Measurements from ENCODE around the gene SFXN3. TPM values are rescaled to one million over a fixed set of nuclear protein-coding genes. Genes with fewer than 3 reads are reported as not detected.

SFXN3 gene
- total RNA-seq, 6 experiments from 2014 or later: 44.1 to 57.4 (median 50.5) TPM

GRCh38 chr10:101000915-101001658 is 29.9 kb upstream of the SFXN3 start:
- H3K4me3 Mint-ChIP-seq: peak overlapping the region; percentile 89
- peaks cover 6% of the 10 kb centered on the region; the same call in 1 of the 2 replicates for H3K36me3 Mint-ChIP-seq (ENCODE audit: low read depth)
- H3K9me3 Mint-ChIP-seq: no peaks in the 10 kb centered on the region
- H3K4me1 Mint-ChIP-seq (ENCODE audit: low read depth): peaks cover 26% of the 10 kb centered on the region
- no peaks in the 10 kb centered on the region; the same call in none of the 2 replicates for H3K27me3 Mint-ChIP-seq (ENCODE audit: insufficient read depth)
- no peak for TF ChIP-seq CTCF (IDR thresholded peaks at IDR 0.05)
- H3K27ac Mint-ChIP-seq: peak overlapping the region; percentile 95
- DNase-seq: peak; percentile 91

GRCh38 chr10:101001659-101002035 is 29.4 kb upstream of the SFXN3 start:
- Mint-ChIP-seq H3K27me3 (ENCODE audit: insufficient read depth) (no peaks in the 10 kb centered on the region; the same call in none of the 2 replicates), H3K27ac (peak overlapping the region; percentile 95), H3K9me3 (no peaks in the 10 kb centered on the region), H3K36me3 (ENCODE audit: low read depth) (peaks cover 6% of the 10 kb centered on the region; the same call in 1 of the 2 replicates), H3K4me3 (peak overlapping the region; percentile 89), H3K4me1 (ENCODE audit: low read depth) (peaks cover 20% of the 10 kb centered on the region)
- no peak for TF ChIP-seq CTCF (IDR thresholded peaks at IDR 0.05)
- DNase-seq: no peak

GRCh38 chr10:101002456-101002855 is 28.6 kb upstream of the SFXN3 start:
- H3K36me3 Mint-ChIP-seq (ENCODE audit: low read depth): peaks cover 6% of the 10 kb centered on the region; the same call in 1 of the 2 replicates
- TF ChIP-seq CTCF (IDR thresholded peaks at IDR 0.05): no peak
- no peak for DNase-seq

GRCh38 chr10:101003639-101004206 is 27.3 kb upstream of the SFXN3 start:
- H3K9me3 Mint-ChIP-seq: no peaks in the 10 kb centered on the region
- peaks cover 21% of the 10 kb centered on the region for H3K4me1 Mint-ChIP-seq (ENCODE audit: low read depth)
- peaks cover 6% of the 10 kb centered on the region; the same call in 1 of the 2 replicates for H3K36me3 Mint-ChIP-seq (ENCODE audit: low read depth)
- no peak overlapping the region for H3K4me3 Mint-ChIP-seq
- H3K27ac Mint-ChIP-seq: no peak overlapping the region
- no peak for DNase-seq
- H3K27me3 Mint-ChIP-seq (ENCODE audit: insufficient read depth): no peaks in the 10 kb centered on the region; the same call in none of the 2 replicates
- no peak for TF ChIP-seq CTCF (IDR thresholded peaks at IDR 0.05)

More at GRCh38 chr10:101002456-101002855, 28.6 kb upstream of the SFXN3 start:
- Mint-ChIP-seq H3K9me3 (no peaks in the 10 kb centered on the region), H3K27ac (peak overlapping the region; percentile 95), H3K27me3 (ENCODE audit: insufficient read depth) (no peaks in the 10 kb centered on the region; the same call in none of the 2 replicates), H3K4me3 (no peak overlapping the region), H3K4me1 (ENCODE audit: low read depth) (peaks cover 20% of the 10 kb centered on the region)

GRCh38 chr10:101005361-101005760 is 25.7 kb upstream of the SFXN3 start:
- Mint-ChIP-seq H3K36me3 (ENCODE audit: low read depth) (peaks cover 6% of the 10 kb centered on the region; the same call in 1 of the 2 replicates), H3K27me3 (ENCODE audit: insufficient read depth) (no peaks in the 10 kb centered on the region; the same call in none of the 2 replicates), H3K4me3 (no peak overlapping the region), H3K4me1 (ENCODE audit: low read depth) (peaks cover 19% of the 10 kb centered on the region), H3K27ac (no peak overlapping the region), H3K9me3 (no peaks in the 10 kb centered on the region)
- no peak for DNase-seq
- TF ChIP-seq CTCF (IDR thresholded peaks at IDR 0.05): no peak

Data from HFFc6 (cell line).